VCaP (cell line): Measurements from ENCODE around the gene PLEKHG3.

Experiments
- H3K27ac ChIP-seq: fragments of 450-650 bp; 2 replicates; pipeline ENCODE4 v1.5.1; 2017
- TF ChIP-seq, protein P1 (sequence below): fragments of 450-650 bp; conservative IDR thresholded peaks from 2 replicates; pipeline ENCODE4 v1.5.1; 2017; ENCODE audit warnings: mild to moderate bottlenecking, moderate library complexity

PLEKHG3 gene

GRCh38 chr14:64767215-64767964 lies 63.2 kb downstream of the PLEKHG3 start:
- TF ChIP-seq, protein P1, sequence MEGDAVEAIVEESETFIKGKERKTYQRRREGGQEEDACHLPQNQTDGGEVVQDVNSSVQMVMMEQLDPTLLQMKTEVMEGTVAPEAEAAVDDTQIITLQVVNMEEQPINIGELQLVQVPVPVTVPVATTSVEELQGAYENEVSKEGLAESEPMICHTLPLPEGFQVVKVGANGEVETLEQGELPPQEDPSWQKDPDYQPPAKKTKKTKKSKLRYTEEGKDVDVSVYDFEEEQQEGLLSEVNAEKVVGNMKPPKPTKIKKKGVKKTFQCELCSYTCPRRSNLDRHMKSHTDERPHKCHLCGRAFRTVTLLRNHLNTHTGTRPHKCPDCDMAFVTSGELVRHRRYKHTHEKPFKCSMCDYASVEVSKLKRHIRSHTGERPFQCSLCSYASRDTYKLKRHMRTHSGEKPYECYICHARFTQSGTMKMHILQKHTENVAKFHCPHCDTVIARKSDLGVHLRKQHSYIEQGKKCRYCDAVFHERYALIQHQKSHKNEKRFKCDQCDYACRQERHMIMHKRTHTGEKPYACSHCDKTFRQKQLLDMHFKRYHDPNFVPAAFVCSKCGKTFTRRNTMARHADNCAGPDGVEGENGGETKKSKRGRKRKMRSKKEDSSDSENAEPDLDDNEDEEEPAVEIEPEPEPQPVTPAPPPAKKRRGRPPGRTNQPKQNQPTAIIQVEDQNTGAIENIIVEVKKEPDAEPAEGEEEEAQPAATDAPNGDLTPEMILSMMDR: no peak

DNA sequence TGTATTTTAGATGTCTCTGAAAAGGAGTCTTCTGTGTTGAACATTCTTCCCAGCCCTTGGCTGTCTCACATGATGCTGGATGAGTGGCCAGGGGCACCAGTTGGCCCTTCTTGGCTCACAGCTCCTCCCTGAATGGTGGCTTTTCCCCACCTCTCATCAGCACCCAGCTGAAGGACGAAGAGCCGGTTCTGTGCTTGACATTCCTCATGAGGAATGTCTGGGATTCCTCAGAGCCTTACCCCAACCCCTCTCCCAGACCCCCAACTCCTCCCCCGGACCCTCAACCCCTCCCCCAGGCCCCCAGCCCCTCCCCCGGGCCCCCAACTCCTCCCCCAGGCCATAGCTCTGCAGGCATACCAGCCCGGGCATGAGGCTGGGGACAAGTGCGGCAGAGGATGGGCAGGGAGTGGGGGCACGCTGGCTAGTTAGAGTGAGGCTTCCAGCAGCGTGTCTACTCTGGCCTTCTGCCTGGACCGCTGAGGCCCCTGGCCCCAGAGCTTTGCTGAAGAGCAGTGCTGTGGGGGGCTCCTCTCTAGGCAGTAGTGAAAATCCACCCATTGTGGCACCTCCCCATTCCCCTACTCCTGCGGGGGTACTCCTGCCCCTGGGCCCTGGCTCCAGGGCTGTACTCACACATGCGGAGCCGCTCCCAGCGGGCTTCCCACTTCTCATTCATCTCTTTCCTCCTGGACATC lies 64.3 kb downstream of the PLEKHG3 start:
- TF ChIP-seq, protein P1: no peak
- no peak overlapping the region for H3K27ac ChIP-seq

More at GRCh38 chr14:64767215-64767964, 63.2 kb downstream of the PLEKHG3 start:
- H3K27ac ChIP-seq: no peak overlapping the region

DNA sequence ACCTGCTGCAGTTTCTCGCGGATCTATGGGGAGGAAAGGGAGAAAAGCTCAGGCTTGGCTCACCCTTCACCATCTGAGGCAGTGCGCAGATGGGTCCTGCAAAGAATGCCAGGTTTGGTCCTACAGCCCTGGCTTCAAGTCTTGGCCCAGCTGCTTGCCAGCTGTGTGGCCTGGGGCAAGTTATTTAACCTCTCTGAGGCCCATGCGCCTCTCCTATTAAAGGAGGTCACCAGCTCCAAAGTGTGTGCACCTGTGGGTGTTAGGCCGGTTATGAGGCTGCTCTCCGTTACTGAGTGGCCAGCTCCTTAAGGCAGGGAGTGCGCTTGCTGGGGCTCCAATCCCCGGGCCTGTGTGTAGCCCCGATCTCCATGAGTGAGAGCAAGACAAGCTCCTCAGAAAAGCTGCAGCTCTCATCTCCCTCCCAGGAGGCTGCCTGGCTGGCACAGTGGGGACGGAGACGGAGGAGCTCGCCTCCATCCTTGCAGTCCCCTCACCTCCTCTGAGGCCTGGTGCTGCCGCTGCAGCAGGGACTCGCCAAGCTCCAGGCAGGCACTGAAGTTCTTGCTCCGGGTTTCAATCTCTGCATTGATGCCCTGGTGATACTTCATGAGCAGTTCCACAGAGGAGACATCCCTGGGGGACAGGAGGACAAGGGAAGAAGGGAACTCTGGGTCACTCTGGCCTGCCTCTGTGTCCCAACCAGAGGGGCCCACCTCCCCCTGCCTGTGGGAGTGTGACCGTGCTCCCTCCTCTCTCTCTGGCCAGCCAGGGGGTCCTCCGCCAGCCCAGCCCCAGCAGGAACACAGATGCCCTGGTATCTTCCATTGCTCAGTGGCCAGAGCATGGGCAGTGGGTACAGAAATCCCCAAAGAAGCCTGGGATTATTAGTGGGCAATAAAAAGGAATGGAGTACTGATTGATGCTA lies 65.1 kb downstream of the PLEKHG3 start:
- no peak overlapping the region for H3K27ac ChIP-seq
- TF ChIP-seq, protein P1: no peak

GRCh38 chr14:64770751-64771150 lies 66.5 kb downstream of the PLEKHG3 start:
- TF ChIP-seq, protein P1: no peak
- H3K27ac ChIP-seq: no peak overlapping the region

GRCh38 chr14:64771161-64771560 lies 66.9 kb downstream of the PLEKHG3 start:
- H3K27ac ChIP-seq: no peak overlapping the region
- TF ChIP-seq, protein P1: no peak

DNA sequence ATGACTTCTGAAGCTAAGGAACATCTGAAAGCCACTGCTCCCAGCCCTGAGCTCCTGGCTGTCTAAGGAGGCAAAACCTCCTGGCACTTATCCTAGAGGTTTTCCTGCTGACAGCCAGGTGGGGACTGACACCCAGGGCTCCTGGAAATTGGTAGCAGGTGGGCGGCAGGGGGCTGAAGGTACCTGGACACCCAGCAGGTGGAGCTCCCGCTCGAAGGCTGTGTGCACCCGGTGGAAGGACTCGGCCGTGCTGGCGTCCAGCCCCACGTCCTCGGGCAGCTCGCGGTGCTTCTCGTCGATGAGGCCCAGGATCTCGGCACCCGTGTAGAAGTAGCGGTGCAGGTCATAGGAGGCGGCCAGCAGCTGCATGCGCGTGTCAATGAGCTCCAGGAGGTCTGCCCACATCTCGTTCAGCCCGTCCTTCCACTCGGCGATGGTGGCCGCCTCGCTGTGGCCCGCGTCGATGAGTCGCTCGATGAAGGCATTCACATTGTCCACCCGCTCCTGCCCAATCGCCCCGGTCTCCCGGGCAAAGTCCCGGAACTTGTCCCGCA lies 68.2 kb downstream of the PLEKHG3 start:
- H3K27ac ChIP-seq: no peak overlapping the region
- TF ChIP-seq, protein P1: peak; percentile 29
